HepG2 (cell line): ENCODE measurements around the gene TNFRSF25.

Experiments
- AKAP8 ChIP-seq: sonication (generic); formaldehyde crosslinking; IDR thresholded peaks from 2 replicates; pipeline ENCODE4 v1.5.1; 2020; ENCODE audit warnings: mild to moderate bottlenecking, missing genetic modification reagents
- ARNTL ChIP-seq: sonication (generic); formaldehyde crosslinking; IDR thresholded peaks from 2 replicates; pipeline ENCODE4 v1.4.0; 2020; ENCODE audit warnings: mild to moderate bottlenecking, missing genetic modification reagents
- CTCF ChIP-seq: sonication (generic); formaldehyde crosslinking; IDR thresholded peaks from 2 replicates; pipeline ENCODE4 v1.5.0; 2020; ENCODE audit warnings: mild to moderate bottlenecking, missing genetic modification reagents, moderate library complexity
- ERF ChIP-seq: IDR thresholded peaks from 2 replicates; pipeline ENCODE4 v1.6.1; 2018; ENCODE audit warnings: missing biosample characterization, missing genetic modification reagents
- HNRNPUL1 ChIP-seq: fragments of 200-400 bp; formaldehyde crosslinking; IDR thresholded peaks from 2 replicates; pipeline ENCODE4 v1.6.1; 2017; ENCODE audit warnings: low read depth, mild to moderate bottlenecking, low read length, moderate library complexity
- PATZ1 ChIP-seq: sonication (generic); formaldehyde crosslinking; IDR thresholded peaks from 2 replicates; pipeline ENCODE4 v1.4.0; 2020; ENCODE audit warnings: missing genetic modification reagents
- SIX4 ChIP-seq: sonication (generic); formaldehyde crosslinking; IDR thresholded peaks from 2 replicates; pipeline ENCODE4 v1.4.0; 2020; ENCODE audit warnings: missing genetic modification reagents
- YY1 ChIP-seq: IDR thresholded peaks from 2 replicates; pipeline ENCODE4 v1.6.1; 2011; ENCODE audit warnings: low read length, low read depth, moderate library complexity, mild to moderate bottlenecking; ENCODE audit not compliant: insufficient read depth, insufficient replicate concordance
- ZNF24 ChIP-seq: fragments of 450-650 bp; IDR thresholded peaks from 2 replicates; pipeline ENCODE4 v1.6.1; 2017; ENCODE audit warnings: antibody characterized with exemption, mild to moderate bottlenecking

- TF ChIP-seq ARNTL (CRISPR knock-in tag) (no peak), YY1 (no peak), ERF (CRISPR knock-in tag) (no peak), ZNF24 (no peak), AKAP8 (CRISPR knock-in tag) (no peak), HNRNPUL1 (no peak), CTCF (CRISPR knock-in tag) (no peak), PATZ1 (no peak), SIX4 (CRISPR knock-in tag) (no peak)
These were observed 30.4 kb upstream of the TNFRSF25 start for GRCh38 chr1:6496365-6496721.
